GM12892 (cell line): ENCODE results near the gene LLGL2.

Source experiments
- POLR2A ChIP-seq: IDR thresholded peaks from 2 replicates; pipeline ENCODE4 v1.6.1; 2011; ENCODE audit warnings: low read depth, low read length, control low read depth
- POLR2AphosphoS5 ChIP-seq: IDR thresholded peaks from 2 replicates; pipeline ENCODE4 v1.6.1; 2011; ENCODE audit warnings: low read depth, low read length, control low read depth
- TAF1 ChIP-seq: IDR thresholded peaks from 2 replicates; pipeline ENCODE4 v1.6.1; 2011; ENCODE audit warnings: low read depth, mild to moderate bottlenecking, control low read depth, low read length, borderline replicate concordance

DNA sequence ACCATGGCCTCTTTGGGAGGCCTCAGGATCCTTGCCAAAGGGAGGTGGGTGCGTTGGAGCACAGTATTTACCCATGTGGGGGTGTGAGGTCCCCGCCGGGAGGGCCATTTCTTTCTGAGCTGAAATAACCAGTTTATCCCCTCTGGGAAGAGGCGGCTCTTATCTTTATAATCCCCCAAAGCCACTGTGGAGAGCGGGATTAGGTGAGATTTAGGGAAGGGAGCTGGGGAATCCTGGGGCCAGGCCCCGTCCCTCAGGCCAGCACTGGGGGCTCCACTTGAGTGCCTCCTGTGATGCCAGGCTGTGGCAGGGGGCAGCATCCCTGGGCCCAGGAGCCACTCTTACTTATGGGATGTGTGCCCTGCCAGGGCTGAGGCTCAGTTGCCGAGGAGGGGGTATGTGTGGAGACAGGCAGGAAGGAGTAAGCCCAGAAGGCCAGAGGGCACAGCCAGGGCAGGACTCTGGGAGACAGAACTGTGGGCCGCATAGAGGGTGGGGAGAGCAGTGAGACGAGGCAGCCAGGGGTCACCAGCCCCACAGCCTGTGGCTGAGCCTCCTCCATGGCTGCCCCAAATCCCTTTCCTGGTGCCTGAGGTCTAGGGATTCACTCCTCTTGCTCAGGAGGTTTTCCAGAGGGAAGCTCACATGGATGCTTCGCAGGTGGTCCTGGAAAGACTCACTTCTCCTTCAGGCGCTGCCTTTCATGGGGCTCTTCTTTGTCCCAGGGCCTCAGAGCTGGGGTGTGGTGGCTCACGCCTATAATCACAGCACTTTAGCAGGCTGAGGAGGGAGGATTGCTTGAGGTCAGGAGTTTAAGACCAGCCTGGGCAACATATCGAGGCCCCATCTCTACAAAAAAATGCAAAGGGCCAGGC, 44.1 kb upstream of the LLGL2 start:
- TF ChIP-seq POLR2A = no peak
- no peak for TF ChIP-seq TAF1
- no peak for TF ChIP-seq POLR2AphosphoS5
